ENCODE results near the gene NFATC3.
"Not testable (repeated sequence)": the region's sequence is repeated elsewhere in the genome, so short reads cannot be mapped to it uniquely, and the experiment has no call there.

NFATC3 gene

GRCh38 chr16:68090130-68090529, 5.0 kb downstream of the NFATC3 start:
- no peak for DNase-seq

- DNase-seq: no peak
Measured at GRCh38 chr16:68090533-68090932, 5.4 kb downstream of the NFATC3 start.

GRCh38 chr16:68091380-68092261, 6.5 kb downstream of the NFATC3 start:
- no peak for DNase-seq

- not testable (repeated sequence) for DNase-seq
Measured at GRCh38 chr16:68092275-68092674, 7.1 kb downstream of the NFATC3 start.

- no peak for DNase-seq
Measured at GRCh38 chr16:68093816-68094613, 8.8 kb downstream of the NFATC3 start.

GRCh38 chr16:68094614-68094934, 9.4 kb downstream of the NFATC3 start:
- no peak for DNase-seq

GRCh38 chr16:68096491-68096890, 11.3 kb downstream of the NFATC3 start:
- DNase-seq: no peak

- DNase-seq: no peak
Measured at GRCh38 chr16:68097088-68097487, 11.9 kb downstream of the NFATC3 start.

GRCh38 chr16:68097895-68098294, 12.7 kb downstream of the NFATC3 start:
- no peak for DNase-seq

GRCh38 chr16:68100488-68100887, 15.3 kb downstream of the NFATC3 start:
- DNase-seq: no peak

- DNase-seq: no peak
Measured at GRCh38 chr16:68105611-68106010, 20.4 kb downstream of the NFATC3 start.

- not testable (repeated sequence) for DNase-seq
Measured at GRCh38 chr16:68107230-68107928, 22.2 kb downstream of the NFATC3 start.

GRCh38 chr16:68109156-68109555, 24.0 kb downstream of the NFATC3 start:
- DNase-seq: not testable (repeated sequence)

- DNase-seq: not testable (repeated sequence)
Measured at GRCh38 chr16:68110611-68111010, 25.4 kb downstream of the NFATC3 start.

GRCh38 chr16:68111379-68111778, 26.2 kb downstream of the NFATC3 start:
- DNase-seq: no peak

GRCh38 chr16:68113059-68113761, 28.0 kb downstream of the NFATC3 start:
- DNase-seq: no peak

GRCh38 chr16:68113765-68114240, 28.6 kb downstream of the NFATC3 start:
- DNase-seq: no peak

GRCh38 chr16:68114939-68115338, 29.8 kb downstream of the NFATC3 start:
- not testable (repeated sequence) for DNase-seq

GRCh38 chr16:68115851-68116250, 30.7 kb downstream of the NFATC3 start:
- no peak for DNase-seq

GRCh38 chr16:68116256-68116867, 31.2 kb downstream of the NFATC3 start:
- no peak for DNase-seq

- no peak for DNase-seq
Measured at GRCh38 chr16:68117884-68118283, 32.7 kb downstream of the NFATC3 start.

- not testable (repeated sequence) for DNase-seq
Measured at GRCh38 chr16:68118954-68119353, 33.8 kb downstream of the NFATC3 start.
